HG02970 (cell line): ENCODE measurements around the gene SYNPR.

Source experiments
- ATAC-seq: cut with Tn5 transposase; IDR thresholded peaks from one replicate; pipeline ENCODE4 v1.9.1; 2021; ENCODE audit warnings: mild to moderate bottlenecking, moderate library complexity, moderate number of reproducible peaks; ENCODE audit not compliant: unreplicated experiment, low FRiP score

SYNPR gene

DNA sequence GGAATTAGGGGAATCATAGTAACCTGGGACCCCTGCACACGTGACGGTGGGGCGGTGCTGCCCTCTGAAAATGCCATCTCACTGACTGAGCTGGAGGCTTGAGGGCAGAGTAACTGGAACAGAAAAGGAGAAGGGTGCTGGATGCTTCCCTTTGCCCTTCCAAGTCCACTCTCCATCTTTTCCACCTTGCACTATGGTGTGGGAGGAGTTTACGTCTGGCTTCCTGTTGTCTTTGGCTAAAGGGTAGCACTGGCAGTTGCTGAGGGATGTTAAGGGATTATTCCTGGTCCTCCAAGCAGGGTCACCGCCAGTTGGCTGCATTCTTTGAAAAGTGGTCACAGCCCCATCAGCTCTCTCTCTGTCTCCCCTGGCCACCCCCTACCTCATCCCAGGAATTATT, 245.0 kb downstream of the SYNPR start:
- no peak for ATAC-seq

- no peak for ATAC-seq
These were observed 250.4 kb downstream of the SYNPR start for GRCh38 chr3:63528325-63529000.

DNA sequence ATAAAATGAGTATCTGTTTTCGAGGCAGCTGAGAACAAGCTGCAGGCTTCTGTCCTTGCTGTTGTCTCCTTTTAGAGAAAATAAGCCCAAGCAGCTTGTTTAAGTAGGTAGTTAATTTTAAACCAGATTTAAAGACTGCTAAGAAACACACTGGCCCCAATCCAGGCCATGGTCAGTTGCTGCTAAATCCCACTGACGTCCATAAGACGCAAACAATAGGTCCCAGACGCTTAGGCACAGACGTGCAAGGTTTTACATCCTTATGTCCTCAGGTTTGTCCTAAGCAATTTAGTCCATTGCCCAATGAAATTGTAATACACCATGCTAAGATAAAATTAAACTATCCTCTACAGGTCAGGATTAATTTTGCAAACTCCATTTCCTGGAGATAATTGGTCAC, 254.4 kb downstream of the SYNPR start:
- ATAC-seq = no peak

DNA sequence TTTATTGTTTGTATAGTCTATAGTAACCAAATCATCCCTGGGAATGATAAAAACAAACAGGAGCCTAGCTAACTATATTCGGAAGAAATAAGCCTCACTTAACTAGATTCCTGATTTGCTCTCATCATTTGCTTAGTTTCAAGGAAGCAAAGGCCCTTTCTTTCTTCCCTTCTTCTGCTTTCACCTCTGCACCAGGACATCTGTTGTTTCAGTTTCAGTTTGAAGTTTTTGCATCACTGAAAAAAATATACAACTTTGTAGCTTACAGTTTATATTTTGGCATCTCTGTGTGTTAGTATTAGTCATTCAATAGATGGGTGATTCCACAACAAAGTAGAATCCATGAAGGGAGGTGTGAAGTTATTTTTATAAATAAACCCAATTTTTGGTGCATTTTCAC, 260.8 kb downstream of the SYNPR start:
- no peak for ATAC-seq

DNA sequence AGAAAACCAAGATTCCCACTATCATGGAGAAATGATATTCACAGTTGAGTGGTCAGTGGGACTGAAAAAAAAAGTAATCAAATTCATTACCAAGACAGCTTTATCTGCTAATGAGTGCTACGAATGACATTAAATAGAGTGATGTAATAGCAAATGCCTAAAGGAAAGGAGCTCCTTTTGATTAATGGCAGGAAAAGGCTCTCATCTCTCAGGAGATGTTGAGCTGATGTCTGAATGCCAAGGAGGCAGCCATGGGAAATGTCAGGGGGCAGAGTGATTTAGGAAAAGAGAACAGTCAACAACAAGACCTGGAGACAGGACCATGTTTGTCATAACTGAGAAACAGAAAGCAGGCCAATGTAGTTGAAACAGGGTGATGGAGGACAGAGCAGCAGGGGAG, 277.7 kb downstream of the SYNPR start:
- no peak for ATAC-seq

DNA sequence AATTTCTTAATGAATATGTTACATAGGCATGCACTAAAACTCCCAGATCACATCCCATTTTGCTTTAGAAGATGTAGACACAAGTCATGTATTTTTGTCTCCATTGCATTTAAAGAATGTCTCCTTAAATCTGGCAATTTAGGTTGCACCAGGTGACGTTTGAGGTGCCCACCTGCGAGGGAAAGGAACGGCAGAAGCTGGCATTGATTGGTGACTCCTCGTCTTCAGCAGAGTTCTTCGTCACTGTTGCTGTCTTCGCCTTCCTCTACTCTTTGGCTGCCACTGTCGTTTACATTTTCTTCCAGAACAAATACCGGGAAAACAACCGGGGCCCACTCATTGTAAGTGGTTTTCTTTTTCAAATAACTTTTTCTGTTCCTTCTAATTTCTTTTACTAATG, 278.3 kb downstream of the SYNPR start:
- no peak for ATAC-seq

- ATAC-seq = no peak
These were observed 279.8 kb downstream of the SYNPR start for GRCh38 chr3:63557912-63558311.

DNA sequence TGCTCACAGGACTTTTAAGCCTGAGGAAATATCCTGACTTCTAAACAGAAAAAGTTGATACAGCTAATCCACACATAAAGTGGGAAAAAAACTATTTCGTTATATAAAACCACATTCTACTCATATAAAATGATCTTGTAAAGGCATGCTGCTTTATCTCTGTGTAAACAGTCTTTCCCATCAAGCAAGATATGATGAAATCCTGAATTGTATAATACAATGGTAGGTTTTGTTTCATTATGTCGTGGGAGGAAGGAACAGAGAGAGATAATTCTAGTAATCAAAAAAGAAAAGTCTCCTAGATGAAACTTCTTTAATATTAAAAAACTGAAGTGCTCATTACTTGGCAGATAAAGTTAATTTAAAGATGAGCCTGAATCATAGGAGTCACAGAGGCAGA, 281.8 kb downstream of the SYNPR start:
- no peak for ATAC-seq

GRCh38 chr3:63561879-63562278, 283.8 kb downstream of the SYNPR start:
- ATAC-seq = no peak

GRCh38 chr3:63562323-63562722, 284.2 kb downstream of the SYNPR start:
- no peak for ATAC-seq

- ATAC-seq = no peak
These were observed 285.5 kb downstream of the SYNPR start for GRCh38 chr3:63563572-63563971.

GRCh38 chr3:63565220-63565619, 287.1 kb downstream of the SYNPR start:
- ATAC-seq = no peak

DNA sequence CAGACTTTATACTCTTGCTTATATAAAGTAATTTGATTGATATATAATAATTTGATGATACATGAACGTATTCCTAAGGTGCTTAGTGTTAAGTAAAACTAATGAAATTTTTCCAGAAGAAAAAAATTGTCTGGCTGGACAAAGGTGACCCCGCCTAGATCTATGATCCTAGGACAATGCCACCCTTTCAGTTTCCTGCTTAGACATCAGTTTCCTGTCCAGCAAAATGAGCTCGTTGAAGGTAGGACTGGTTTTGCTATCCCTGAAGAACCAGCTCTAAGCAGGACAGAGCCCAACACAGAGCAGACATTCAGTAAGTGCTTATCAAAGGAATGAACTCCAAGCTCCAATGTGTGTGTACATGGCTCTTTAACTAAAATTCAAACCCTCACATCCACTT, 293.6 kb downstream of the SYNPR start:
- no peak for ATAC-seq

- no peak for ATAC-seq
These were observed 298.7 kb downstream of the SYNPR start for GRCh38 chr3:63576846-63577245.

- no peak for ATAC-seq
These were observed 300.8 kb downstream of the SYNPR start for GRCh38 chr3:63578858-63579257.

DNA sequence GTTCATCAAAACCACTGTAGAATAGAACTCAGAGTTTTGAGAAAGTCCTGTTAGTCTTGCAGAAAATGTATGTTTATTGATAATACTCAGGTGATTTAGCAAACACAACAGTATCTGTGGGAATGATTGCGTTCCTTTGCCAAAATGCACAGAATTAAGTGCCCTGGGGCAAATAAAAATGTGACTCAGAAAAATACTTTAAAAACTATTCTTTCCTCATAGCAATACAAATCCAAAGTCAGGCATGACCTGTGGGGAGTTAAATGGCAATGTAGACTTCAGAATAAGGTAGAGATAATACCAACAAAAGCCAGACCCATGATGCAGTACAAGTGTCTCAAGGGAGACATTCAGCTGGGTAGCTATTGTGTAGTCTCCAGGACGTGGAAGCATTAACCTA, 302.0 kb downstream of the SYNPR start:
- ATAC-seq = no peak

- ATAC-seq = no peak
These were observed 304.9 kb downstream of the SYNPR start for GRCh38 chr3:63582943-63583500.

GRCh38 chr3:63584681-63585080, 306.6 kb downstream of the SYNPR start:
- ATAC-seq = no peak

DNA sequence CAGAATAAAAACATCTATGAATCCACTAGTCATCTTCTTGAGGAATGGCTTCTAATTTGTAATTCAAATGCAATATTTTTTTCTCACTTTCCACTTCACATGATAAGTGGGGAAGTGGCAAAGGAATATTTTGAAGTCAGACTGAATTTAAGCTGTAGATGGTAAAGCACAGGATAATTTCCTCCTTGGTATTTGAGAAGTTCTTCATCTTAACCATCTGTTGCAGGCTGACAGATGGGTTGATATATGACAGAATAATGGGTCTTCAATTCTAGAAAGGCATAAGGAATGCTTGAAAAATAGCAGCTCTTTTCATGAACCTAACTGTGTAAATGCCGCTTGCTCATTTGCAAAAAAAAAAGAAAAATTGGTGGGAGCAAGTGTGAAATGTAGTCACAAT, 307.8 kb downstream of the SYNPR start:
- no peak for ATAC-seq

DNA sequence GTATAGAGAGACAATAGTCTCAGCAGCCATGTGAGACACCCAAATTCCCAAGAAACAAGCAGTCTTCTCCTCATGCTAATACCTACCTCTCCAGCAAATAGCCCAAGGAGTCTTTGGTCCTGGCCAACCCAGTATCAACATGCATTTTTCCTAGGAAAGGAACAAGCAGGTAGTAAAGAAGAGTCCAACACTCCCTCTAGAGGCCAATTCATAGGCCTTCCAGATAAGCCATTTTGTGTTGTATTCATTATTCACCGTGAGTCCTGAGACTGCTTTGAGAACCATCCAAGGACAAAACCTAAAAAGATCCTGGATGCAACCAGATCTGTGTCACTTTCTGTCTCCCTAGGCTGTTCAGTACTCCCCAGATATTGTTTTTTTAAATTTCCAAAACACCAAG, 310.8 kb downstream of the SYNPR start:
- ATAC-seq = no peak

GRCh38 chr3:63593779-63594178, 315.7 kb downstream of the SYNPR start:
- no peak for ATAC-seq

DNA sequence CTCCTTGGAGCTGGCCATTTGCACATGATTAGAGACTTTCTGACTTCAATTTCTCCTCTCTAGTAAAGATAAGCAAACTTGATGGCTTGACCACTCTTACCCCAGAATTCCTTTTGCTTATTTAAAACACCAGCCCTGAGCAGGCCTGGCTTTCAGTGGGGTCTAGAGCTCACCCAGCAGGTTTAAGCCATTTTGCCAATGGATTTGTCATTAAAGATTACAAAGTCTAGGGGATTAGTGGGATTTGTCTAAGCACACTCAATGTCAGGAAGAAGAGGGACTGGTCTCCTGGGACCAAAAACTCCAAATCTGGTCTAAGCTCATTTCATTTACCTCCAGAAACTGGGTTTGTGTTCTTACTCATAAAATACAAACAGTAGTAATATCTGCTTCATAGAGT, 317.1 kb downstream of the SYNPR start:
- no peak for ATAC-seq

- no peak for ATAC-seq
These were observed 318.9 kb downstream of the SYNPR start for GRCh38 chr3:63597019-63597418.
